GM18498 (cell line): Measurements from ENCODE around the gene ADAM19.
A peak's percentile ranks its signal among the peaks of the same experiment; 100 is the strongest.

Experiments
- ATAC-seq: cut with Tn5 transposase; IDR thresholded peaks from one replicate; pipeline ENCODE4 v1.9.1; 2021; ENCODE audit warnings: mild to moderate bottlenecking, moderate library complexity; ENCODE audit not compliant: unreplicated experiment

The ADAM19 gene

DNA sequence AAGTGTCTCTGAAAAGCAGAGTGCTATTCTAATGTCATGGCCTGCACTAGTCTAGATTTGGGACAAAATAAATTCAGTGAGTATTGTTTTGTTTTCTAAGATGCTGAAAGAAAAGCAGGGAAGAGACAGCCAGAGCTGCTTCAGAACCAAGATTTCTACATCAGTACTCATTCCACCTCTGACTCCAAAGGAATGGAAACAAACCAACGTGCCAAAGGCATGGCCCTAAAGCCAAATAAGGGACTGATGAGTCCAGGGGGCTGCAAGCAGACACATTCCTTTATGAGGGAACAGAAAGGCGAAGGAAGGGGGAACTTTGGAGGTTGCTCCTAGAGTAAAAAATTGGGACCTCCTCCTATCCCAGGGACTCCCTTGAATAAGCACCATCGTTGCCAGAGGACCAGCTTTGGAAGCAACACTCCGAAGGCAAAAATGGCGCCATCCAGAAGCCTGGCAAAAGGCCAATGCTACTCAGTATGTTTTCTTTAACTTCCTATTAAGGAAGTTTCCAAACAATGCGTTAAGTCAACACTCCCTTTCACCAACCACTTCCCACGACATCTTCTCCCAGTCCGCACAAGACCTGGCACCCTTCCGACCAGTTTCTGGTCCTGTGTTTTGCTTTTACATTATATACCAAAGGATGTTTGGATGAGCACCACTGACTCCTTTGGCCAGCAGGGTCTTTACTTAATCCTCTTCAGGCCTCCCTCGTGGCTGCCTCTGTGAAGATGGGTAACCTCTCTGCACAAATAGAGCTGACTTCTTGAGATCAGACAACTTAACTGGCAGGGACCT, 31.6 kb downstream of the ADAM19 start:
- ATAC-seq: no peak

DNA sequence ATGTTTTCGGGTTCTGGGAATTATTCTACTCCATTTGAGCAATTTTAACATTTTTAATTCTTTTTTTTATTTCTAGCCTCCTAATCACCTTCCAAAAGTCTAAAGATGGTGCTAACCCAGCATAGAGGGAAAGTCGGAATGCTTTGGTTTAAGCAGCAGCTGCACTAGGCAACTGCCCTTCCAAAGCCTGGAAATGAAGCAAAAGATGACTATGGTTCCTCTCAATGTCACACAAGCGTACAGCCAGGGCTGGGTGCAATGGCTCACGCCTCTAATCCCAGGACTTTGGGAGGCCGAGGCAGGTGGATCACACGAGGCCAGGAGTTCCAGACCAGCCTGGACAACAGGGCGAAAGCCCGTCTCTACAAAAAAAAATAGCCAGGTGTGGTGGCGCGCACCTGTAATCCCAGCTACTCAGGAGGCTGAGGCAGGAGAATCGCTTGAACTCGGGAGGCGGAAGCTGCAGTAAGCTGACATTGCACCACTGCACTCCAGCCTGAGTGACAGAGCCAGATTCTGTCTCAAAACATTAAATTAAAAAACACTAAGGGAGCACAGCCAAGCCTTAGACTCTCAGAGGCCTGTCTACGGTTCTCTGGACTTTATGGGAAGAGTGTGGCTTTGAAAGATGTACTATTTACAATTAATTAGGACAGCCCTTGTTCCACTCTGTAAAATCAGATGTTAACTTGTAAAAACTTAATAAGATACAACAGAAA, 33.1 kb downstream of the ADAM19 start:
- no peak for ATAC-seq

DNA sequence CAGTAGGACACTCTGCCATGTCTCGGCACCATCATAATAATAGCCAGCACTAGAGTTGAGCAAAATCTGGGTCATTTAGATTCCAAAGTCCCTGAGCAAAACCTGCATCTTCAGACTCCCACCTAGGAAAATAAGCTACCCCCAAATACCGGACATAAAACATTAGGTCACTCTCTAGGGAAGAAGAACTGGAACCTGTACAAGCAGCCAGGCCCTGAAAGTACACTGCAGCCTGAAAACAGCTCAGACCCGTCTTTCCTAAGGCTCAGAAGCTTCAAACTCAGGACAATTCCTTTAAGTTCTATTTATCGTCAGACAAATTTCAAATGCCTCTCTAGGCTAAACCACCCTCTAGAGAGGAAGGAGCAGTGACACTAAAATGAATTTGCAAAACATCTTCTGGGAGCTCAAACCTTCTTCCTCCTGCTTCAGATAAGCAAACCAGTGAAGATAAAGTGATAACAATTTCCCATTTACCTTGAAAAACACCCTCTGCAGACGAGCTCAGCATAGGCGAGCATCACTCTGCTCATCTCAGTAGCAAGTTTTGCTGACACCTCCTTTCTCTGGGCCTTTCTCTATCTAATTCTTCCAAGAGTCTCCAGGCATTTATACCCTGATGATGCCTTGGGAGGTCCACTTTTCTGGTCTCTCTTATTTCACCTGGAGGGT, 34.0 kb downstream of the ADAM19 start:
- no peak for ATAC-seq

DNA sequence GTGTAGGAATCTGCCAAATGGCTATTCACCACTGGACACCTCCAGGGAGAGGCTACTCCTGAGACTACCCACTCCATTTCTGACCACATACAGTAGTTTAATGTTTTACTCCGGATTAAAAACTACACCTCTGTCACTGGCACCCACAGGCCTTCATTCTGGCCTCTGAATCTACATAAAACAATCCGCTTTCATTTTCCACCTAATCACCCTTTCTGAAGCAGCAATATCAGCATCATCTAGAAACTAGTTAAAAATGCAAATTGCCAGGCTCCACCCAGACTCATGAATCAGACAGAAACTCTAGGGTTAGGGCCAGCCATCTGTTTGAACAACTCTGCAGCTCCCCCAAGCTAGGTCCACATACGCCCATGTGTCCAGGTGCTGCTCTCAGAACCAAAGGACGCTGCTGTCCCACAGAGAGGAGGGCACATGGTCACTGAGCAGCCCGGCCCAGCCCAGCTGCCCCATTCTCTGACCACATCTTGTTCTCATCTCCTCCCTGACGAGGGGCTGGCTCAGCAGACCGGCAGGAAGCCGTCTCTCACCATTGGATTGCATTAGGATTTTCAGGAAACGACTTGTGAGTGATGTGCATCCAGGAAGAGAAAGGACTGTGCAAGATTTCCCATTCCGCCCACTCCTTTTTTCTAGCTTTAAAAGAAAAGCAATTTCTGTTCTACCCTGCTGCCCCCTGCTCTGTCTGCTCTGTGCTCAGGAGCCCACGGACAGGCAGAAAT, 34.7 kb downstream of the ADAM19 start:
- peak; percentile 94 for ATAC-seq

DNA sequence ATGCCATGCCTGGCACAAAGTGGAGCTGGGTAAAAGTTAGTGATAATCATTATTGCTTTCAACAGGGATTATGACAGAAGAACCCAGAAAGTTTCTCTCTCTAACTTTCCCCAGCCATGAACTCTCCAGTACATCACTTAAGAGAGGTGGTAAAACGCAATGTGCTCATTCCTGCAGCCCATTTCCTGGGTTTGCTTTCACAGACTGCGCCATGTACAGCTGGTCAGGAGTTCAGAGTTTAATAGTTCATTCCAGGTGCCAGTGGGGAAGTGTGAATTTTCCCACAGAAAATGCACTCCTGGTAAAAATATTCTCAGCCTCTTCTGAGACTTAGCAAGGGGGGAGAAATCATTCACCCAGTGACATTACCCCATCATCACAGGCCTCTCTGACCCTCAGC, 35.5 kb downstream of the ADAM19 start:
- ATAC-seq: no peak

- ATAC-seq: no peak
Observed at GRCh38 chr5:157539503-157540022, 36.0 kb downstream of the ADAM19 start.

- ATAC-seq: no peak
Observed at GRCh38 chr5:157538311-157538710, 37.3 kb downstream of the ADAM19 start.

- no peak for ATAC-seq
Observed at GRCh38 chr5:157535042-157535865, 40.3 kb downstream of the ADAM19 start.

GRCh38 chr5:157533011-157533481, 42.5 kb downstream of the ADAM19 start:
- ATAC-seq: no peak

DNA sequence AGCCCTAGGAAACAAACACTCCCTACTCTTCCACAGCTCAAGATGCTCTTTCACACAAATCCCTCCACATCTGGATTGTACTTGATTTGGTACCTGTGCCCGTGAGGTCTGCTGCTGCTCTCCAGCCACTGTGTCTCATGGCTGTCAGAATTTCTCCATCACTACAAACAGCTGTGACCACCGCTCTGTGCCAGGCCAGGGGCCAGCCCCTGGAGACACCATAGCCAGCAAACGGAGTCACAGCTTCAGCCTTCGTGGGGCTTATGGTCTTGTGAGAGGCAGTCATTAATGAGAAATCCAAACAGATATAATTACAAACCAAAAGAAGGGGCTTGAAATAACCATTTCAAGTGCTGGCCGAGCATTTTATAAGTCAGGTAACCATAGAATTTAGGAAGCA, 43.6 kb downstream of the ADAM19 start:
- ATAC-seq: no peak

- no peak for ATAC-seq
Observed at GRCh38 chr5:157530226-157530972, 45.2 kb downstream of the ADAM19 start.

- ATAC-seq: no peak
Observed at GRCh38 chr5:157529002-157529401, 46.6 kb downstream of the ADAM19 start.

- no peak for ATAC-seq
Observed at GRCh38 chr5:157528036-157528632, 47.4 kb downstream of the ADAM19 start.

GRCh38 chr5:157524887-157525286, 50.7 kb downstream of the ADAM19 start:
- no peak for ATAC-seq

GRCh38 chr5:157523976-157524375, 51.6 kb downstream of the ADAM19 start:
- ATAC-seq: no peak

DNA sequence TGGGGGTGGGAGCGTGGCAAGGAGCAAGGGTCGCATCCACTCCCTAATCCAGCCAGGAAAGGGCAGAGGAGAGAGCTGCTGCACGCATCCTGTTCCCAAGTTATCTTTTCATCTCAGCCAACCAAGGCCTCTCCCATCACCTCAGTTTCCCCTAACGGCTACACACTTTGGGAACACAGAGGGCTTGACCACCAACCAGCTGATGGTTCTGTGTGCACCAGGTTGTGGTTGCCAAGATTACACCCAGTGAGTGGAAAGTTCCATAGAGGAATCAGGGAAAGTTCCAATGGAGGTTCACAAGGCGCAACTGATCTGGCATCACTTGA, 53.9 kb downstream of the ADAM19 start:
- no peak for ATAC-seq

GRCh38 chr5:157520911-157521703, 54.5 kb downstream of the ADAM19 start:
- no peak for ATAC-seq

GRCh38 chr5:157519579-157520253, 55.9 kb downstream of the ADAM19 start:
- peak; percentile 72 for ATAC-seq
